HepG2 (cell line): ENCODE results near the gene ARL8B. TPM values are rescaled to one million over a fixed set of nuclear protein-coding genes. Genes with fewer than 3 reads are reported as not detected.

ENCODE experiments used
- ATAC-seq: fragments of 200-7000 bp; cut with Tn5 transposase; 3 replicates; pipeline ENCODE4 v1.9.1; 2020; ENCODE audit warnings: mild to moderate bottlenecking, moderate library complexity
- BruUV-seq: library from RNA; stranded (reverse); fragments of 400-500 nt; replicated peaks from 2 replicates; lab custom pipeline; 2021; lab: Mats Ljungman, UMichigan
- CTCF ChIA-PET: fragments of 300-600 bp; formaldehyde crosslinking; extraction: SDS; loops from one replicate; lab custom pipeline; 2021; ENCODE audit warnings: low total read pairs, inconsistent platforms, low intra/inter-chr PET ratio; lab: Yijun Ruan, JAX
- POLR2A ChIA-PET: fragments of 350-600 bp; sonication (Branson Sonifier 250); formaldehyde crosslinking; loops from one replicate; lab custom pipeline; 2020; ENCODE audit warnings: antibody characterized with exemption, inconsistent platforms; lab: Yijun Ruan, JAX
- DNase-seq: peaks from one replicate; pipeline ENCODE4 v3.0.0-alpha.2; 2015; ENCODE audit warnings: low spot score
- FAIRE-seq: peaks from 3 replicates; lab custom pipeline; 2011; peaks lifted over from hg19 to GRCh38; lab: Jason Lieb, UNC
- H2AFZ ChIP-seq: one replicate; pipeline ENCODE4 v1.6.1; 2011; ENCODE audit warnings: low read length, inconsistent platforms
- H3K27ac ChIP-seq: fragments of 300-600 bp; 3 replicates; pipeline ENCODE4 v1.8.0; 2011; ENCODE audit warnings: mixed run types, mild to moderate bottlenecking, mixed read lengths, low read length, inconsistent platforms; ENCODE audit not compliant: insufficient read depth; ENCODE audit errors: extremely low read length
- H3K27me3 ChIP-seq, 2 experiments: fragments of 200-600 bp in 1 of 2; 2 replicates in 1 of 2; 3 replicates in 1 of 2; pipeline versions ENCODE4 v1.6.0 to v1.8.0; 2011; ENCODE audit warnings: low read length in 2 of 2, mild to moderate bottlenecking in 2 of 2, moderate library complexity in 2 of 2, inconsistent platforms in 1 of 2; ENCODE audit not compliant: insufficient read depth in 2 of 2, control insufficient read depth in 1 of 2
- H3K36me3 ChIP-seq, 2 experiments: fragments of 200-600 bp in 1 of 2; replicated peaks in 1 of 2; 2 replicates in 1 of 2; 3 replicates in 1 of 2; pipeline versions ENCODE4 v1.5.1 to v1.8.0; 2011; ENCODE audit warnings: low read length in 2 of 2, inconsistent platforms in 1 of 2; ENCODE audit not compliant: insufficient read depth in 2 of 2, control insufficient read depth in 1 of 2
- H3K4me1 ChIP-seq: 2 replicates; pipeline ENCODE4 v1.5.1; 2012; ENCODE audit warnings: low read length, inconsistent platforms; ENCODE audit not compliant: insufficient read depth
- H3K4me2 ChIP-seq: 2 replicates; pipeline ENCODE4 v1.6.0; 2011; ENCODE audit warnings: low read depth, low read length, inconsistent platforms
- H3K4me3 ChIP-seq, 3 experiments: fragments of 200-600 bp in 1 of 3; sonication (generic), shearing (Covaris generic) in 1 of 3; replicated peaks in 1 of 3; 2 replicates each; pipeline ENCODE4 v1.5.1; 2011 to 2016; ENCODE audit warnings: low read length in 3 of 3, inconsistent platforms in 2 of 3, low read depth in 2 of 3, mild to moderate bottlenecking in 2 of 3, control low read depth in 1 of 3, mixed read lengths in 1 of 3; ENCODE audit not compliant: insufficient read depth in 1 of 3
- H3K79me2 ChIP-seq: one replicate; pipeline ENCODE4 v1.6.1; 2011; ENCODE audit warnings: low read length, inconsistent platforms; ENCODE audit not compliant: insufficient read depth
- H3K9ac ChIP-seq: 2 replicates; pipeline ENCODE4 v1.6.0; 2011; ENCODE audit warnings: mild to moderate bottlenecking, low read depth, low read length, inconsistent platforms; ENCODE audit not compliant: insufficient read depth
- H3K9me3 ChIP-seq: 2 replicates; pipeline ENCODE4 v1.5.1; 2012; ENCODE audit warnings: mild to moderate bottlenecking, low read length
- H4K20me1 ChIP-seq: 2 replicates; pipeline ENCODE4 v1.6.0; 2011; ENCODE audit warnings: inconsistent platforms, mild to moderate bottlenecking, low read length, moderate library complexity; ENCODE audit not compliant: insufficient read depth
- GATAD2A ChIP-seq: IDR thresholded peaks from 2 replicates; pipeline ENCODE4 v1.6.1; 2016
- GPN1 ChIP-seq: sonication (generic); formaldehyde crosslinking; IDR thresholded peaks from 2 replicates; pipeline ENCODE4 v1.5.1; 2020; ENCODE audit warnings: missing genetic modification reagents, borderline replicate concordance
- MAF1 ChIP-seq: sonication (generic); formaldehyde crosslinking; IDR thresholded peaks from 2 replicates; pipeline ENCODE4 v1.5.0; 2020; ENCODE audit warnings: missing genetic modification reagents, borderline replicate concordance
- RELA ChIP-seq: sonication (generic); formaldehyde crosslinking; IDR thresholded peaks from 2 replicates; pipeline ENCODE4 v1.4.0; 2020; ENCODE audit warnings: missing genetic modification reagents
- RFX3 ChIP-seq: IDR thresholded peaks from 2 replicates; pipeline ENCODE4 v1.6.1; 2016; ENCODE audit warnings: missing biosample characterization, missing genetic modification reagents
- ZNF557 ChIP-seq: sonication (generic); formaldehyde crosslinking; IDR thresholded peaks from 2 replicates; pipeline ENCODE4 v1.4.0; 2020; ENCODE audit warnings: missing genetic modification reagents
- ZNF777 ChIP-seq: sonication (generic); formaldehyde crosslinking; IDR thresholded peaks from 2 replicates; pipeline ENCODE4 v1.4.0; 2020; ENCODE audit warnings: missing genetic modification reagents
- WGBS: methylation state at CpG from one replicate; pipeline ENCODE4 v1.1.6; 2017; ENCODE audit warnings: low lambda C conversion rate; 5-methylcytosine and 5-hydroxymethylcytosine counted together
- in situ Hi-C: cut with HindIII; loops from 2 replicates; pipeline ENCODE4 v1.10.0; 2017; ENCODE audit warnings: low pct_unique_long_range_greater_than_20kb; ENCODE audit not compliant: extremely low pct_ligation_motif_present
- intact Hi-C: fragments of 100-400 bp; cut with micrococcal nuclease; formaldehyde crosslinking; loops from one replicate; pipeline ENCODE4 v1.10.0; 2022; ENCODE audit not compliant: unreplicated experiment
- polyA plus RNA-seq, 8 experiments: library from polyadenylated mRNA; depleted of rRNA in 3 of 8; stranded (reverse) in 7 of 8; unstranded in 1 of 8; fragments of >200 nt; fragmentation: Illumina TruSeq in 4 of 8; extraction: Trizol in 4 of 8; gene quantifications; 2 replicates each; pipeline versions ENCODE4 v1.2.1 to v1.2.3, GENCODE V29; 2011 to 2016; ENCODE audit warnings: low read depth in 4 of 8, missing spikeins in 1 of 8, mixed read lengths in 1 of 8; ENCODE audit not compliant: insufficient read depth in 1 of 8
- total RNA-seq, 5 experiments: library from RNA; depleted of rRNA; stranded (reverse); fragments of >200 nt; fragmentation: Illumina TruSeq; extraction: Trizol; gene quantifications; 2 replicates each; pipeline ENCODE4 v1.2.3, GENCODE V29; 2016; ENCODE audit warnings: low read depth in 1 of 5
- TF ChIP-seq, protein P1 (sequence below): sonication (generic); formaldehyde crosslinking; IDR thresholded peaks from 2 replicates; pipeline ENCODE4 v1.8.0; 2022; ENCODE audit warnings: missing genetic modification reagents, mild to moderate bottlenecking, moderate library complexity, borderline replicate concordance
- TF ChIP-seq, protein P2 (sequence below): sonication (generic); formaldehyde crosslinking; IDR thresholded peaks from 2 replicates; pipeline ENCODE4 v1.4.0; 2020; ENCODE audit warnings: missing genetic modification reagents
- TF ChIP-seq, protein P3 (sequence below): sonication (generic); formaldehyde crosslinking; IDR thresholded peaks from 2 replicates; pipeline ENCODE4 v1.4.0; 2020; ENCODE audit warnings: missing genetic modification reagents; ENCODE audit errors: not compliant biosample characterization

The ARL8B gene
- total and polyA plus RNA-seq, 2 of the 13 experiments (the other 11 are each of a cell fraction or from before 2014, with no cell fraction given) = 23.5 to 30.4 TPM

DNA sequence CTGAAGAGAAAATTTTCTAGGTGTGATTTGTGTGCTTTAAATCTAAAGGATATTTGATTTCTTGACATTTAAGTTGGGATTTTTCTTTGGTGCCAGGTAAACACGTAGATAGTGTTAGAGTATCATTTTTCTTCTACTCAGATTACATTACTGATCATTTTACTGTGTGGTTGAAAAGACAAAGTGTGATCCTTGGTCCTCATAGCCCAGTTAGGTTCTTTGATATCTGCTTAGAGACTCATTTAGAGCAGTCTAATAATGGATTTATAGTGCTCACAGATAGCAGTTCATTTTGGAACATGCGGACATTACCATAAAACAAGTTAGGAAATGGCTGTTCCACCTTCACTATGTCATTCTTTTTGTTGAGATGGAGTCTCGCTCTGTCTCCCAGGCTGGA, 12.4 kb downstream of the ARL8B start:
- no peak for ATAC-seq
- intact Hi-C loops = no loop called here
- no peak overlapping the region for H3K4me2 ChIP-seq

More for the DNA sequence above, 12.4 kb downstream of the ARL8B start:
- CTCF ChIA-PET = no interaction called here
- Histone ChIP-seq H3K9ac (no peak overlapping the region), H3K4me3 (no peak overlapping the region), H3K4me1 (peaks cover 67% of the 10 kb centered on the region), H3K9me3 (no peaks in the 10 kb centered on the region), H3K36me3 (no peaks in the 10 kb centered on the region), H2AFZ (no peak overlapping the region), H3K79me2 (peaks cover 83% of the 10 kb centered on the region), H3K27me3 (no peaks in the 10 kb centered on the region), H3K27ac (no peak overlapping the region), H4K20me1 (peaks cover 11% of the 10 kb centered on the region; the same call in 1 of the 2 replicates)
- POLR2A ChIA-PET = no interaction called here
- WGBS = 98% methylated on average over 3 of the region's 3 CpGs
- DNase-seq = no peak
- TF ChIP-seq MAF1 (no peak), GPN1 (CRISPR knock-in tag) (no peak), RFX3 (CRISPR knock-in tag) (no peak), ZNF557 (CRISPR knock-in tag) (no peak), ZNF777 (no peak), GATAD2A (CRISPR knock-in tag) (no peak), RELA (no peak)
- TF ChIP-seq, protein P1, sequence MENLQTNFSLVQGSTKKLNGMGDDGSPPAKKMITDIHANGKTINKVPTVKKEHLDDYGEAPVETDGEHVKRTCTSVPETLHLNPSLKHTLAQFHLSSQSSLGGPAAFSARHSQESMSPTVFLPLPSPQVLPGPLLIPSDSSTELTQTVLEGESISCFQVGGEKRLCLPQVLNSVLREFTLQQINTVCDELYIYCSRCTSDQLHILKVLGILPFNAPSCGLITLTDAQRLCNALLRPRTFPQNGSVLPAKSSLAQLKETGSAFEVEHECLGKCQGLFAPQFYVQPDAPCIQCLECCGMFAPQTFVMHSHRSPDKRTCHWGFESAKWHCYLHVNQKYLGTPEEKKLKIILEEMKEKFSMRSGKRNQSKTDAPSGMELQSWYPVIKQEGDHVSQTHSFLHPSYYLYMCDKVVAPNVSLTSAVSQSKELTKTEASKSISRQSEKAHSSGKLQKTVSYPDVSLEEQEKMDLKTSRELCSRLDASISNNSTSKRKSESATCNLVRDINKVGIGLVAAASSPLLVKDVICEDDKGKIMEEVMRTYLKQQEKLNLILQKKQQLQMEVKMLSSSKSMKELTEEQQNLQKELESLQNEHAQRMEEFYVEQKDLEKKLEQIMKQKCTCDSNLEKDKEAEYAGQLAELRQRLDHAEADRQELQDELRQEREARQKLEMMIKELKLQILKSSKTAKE (CRISPR knock-in tag) = no peak
- TF ChIP-seq, protein P2, sequence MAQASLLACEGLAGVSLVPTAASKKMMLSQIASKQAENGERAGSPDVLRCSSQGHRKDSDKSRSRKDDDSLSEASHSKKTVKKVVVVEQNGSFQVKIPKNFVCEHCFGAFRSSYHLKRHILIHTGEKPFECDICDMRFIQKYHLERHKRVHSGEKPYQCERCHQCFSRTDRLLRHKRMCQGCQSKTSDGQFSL (CRISPR knock-in tag) = no peak
- TF ChIP-seq, protein P3, sequence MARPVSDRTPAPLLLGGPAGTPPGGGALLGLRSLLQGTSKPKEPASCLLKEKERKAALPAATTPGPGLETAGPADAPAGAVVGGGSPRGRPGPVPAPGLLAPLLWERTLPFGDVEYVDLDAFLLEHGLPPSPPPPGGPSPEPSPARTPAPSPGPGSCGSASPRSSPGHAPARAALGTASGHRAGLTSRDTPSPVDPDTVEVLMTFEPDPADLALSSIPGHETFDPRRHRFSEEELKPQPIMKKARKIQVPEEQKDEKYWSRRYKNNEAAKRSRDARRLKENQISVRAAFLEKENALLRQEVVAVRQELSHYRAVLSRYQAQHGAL (CRISPR knock-in tag) = no peak
- TF ChIP-seq, all 625 proteins: peak for 0
- in situ Hi-C loops = no loop called here
- no TSS peak for BruUV-seq
- FAIRE-seq = no peak
